GM21619 (cell line): ENCODE results near the gene USP40.
A peak's percentile ranks its signal among the peaks of the same experiment; 100 is the strongest.
"Not testable (repeated sequence)": the region's sequence is repeated elsewhere in the genome, so short reads cannot be mapped to it uniquely, and the experiment has no call there.

Source experiments
- ATAC-seq: cut with Tn5 transposase; IDR thresholded peaks from one replicate; pipeline ENCODE4 v1.9.1; 2021; ENCODE audit not compliant: unreplicated experiment

USP40 gene, protein sequence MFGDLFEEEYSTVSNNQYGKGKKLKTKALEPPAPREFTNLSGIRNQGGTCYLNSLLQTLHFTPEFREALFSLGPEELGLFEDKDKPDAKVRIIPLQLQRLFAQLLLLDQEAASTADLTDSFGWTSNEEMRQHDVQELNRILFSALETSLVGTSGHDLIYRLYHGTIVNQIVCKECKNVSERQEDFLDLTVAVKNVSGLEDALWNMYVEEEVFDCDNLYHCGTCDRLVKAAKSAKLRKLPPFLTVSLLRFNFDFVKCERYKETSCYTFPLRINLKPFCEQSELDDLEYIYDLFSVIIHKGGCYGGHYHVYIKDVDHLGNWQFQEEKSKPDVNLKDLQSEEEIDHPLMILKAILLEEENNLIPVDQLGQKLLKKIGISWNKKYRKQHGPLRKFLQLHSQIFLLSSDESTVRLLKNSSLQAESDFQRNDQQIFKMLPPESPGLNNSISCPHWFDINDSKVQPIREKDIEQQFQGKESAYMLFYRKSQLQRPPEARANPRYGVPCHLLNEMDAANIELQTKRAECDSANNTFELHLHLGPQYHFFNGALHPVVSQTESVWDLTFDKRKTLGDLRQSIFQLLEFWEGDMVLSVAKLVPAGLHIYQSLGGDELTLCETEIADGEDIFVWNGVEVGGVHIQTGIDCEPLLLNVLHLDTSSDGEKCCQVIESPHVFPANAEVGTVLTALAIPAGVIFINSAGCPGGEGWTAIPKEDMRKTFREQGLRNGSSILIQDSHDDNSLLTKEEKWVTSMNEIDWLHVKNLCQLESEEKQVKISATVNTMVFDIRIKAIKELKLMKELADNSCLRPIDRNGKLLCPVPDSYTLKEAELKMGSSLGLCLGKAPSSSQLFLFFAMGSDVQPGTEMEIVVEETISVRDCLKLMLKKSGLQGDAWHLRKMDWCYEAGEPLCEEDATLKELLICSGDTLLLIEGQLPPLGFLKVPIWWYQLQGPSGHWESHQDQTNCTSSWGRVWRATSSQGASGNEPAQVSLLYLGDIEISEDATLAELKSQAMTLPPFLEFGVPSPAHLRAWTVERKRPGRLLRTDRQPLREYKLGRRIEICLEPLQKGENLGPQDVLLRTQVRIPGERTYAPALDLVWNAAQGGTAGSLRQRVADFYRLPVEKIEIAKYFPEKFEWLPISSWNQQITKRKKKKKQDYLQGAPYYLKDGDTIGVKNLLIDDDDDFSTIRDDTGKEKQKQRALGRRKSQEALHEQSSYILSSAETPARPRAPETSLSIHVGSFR

GRCh38 chr2:233566141-233566956, at the start of gene USP40:
Gene USP40 (minus strand): TSS chr2:233566782. CDS start chr2:233565554, 1,228 bp downstream.
- ATAC-seq: peak; percentile 81

GRCh38 chr2:233611284-233611683, 44.7 kb upstream of the USP40 start:
- ATAC-seq: no peak

DNA sequence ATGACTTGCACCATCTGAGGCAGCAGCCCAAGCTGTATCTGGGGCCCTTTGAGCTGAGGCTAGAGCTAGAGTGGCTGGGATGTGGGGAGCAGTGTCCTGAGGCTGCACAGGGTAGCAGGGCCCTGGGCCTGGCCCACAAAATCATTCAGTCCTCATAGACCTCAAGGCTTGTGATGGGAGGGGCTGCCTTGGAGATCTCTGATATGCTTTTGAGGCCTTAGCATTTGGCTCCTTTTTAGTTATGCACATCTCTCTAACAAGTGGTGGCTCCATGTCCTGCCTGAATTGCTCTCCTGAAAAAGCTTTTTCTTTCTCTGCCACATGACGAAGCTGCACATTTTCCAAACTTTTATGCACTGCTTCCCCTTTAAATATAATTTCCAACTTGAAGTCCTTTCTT, 39.1 kb upstream of the USP40 start:
- ATAC-seq: no peak

- no peak for ATAC-seq
Measured at GRCh38 chr2:233604826-233605225, 38.2 kb upstream of the USP40 start.

GRCh38 chr2:233603520-233603919, 36.9 kb upstream of the USP40 start:
- no peak for ATAC-seq

DNA sequence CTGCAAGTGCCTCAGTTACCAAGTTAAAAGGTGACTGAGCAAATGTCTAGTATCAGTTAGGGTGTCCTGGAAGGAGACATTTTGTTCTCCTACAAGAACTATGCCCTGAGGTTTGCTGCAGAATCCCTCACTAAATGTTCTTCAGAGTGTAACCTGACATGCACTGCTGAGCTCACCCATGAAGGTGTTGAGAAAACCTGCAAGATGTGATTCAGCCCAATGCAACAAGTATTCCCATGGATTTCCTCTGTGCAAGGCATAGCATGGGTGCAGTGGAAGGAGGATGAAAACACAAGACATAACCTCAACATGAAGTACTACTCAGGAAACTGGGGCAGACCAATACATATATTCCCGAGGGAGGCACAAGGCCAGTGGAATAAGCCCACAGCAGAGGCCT, 35.5 kb upstream of the USP40 start:
- ATAC-seq: no peak

- ATAC-seq: no peak
Measured at GRCh38 chr2:233600386-233600785, 33.8 kb upstream of the USP40 start.

GRCh38 chr2:233598952-233599351, 32.4 kb upstream of the USP40 start:
- ATAC-seq: no peak

DNA sequence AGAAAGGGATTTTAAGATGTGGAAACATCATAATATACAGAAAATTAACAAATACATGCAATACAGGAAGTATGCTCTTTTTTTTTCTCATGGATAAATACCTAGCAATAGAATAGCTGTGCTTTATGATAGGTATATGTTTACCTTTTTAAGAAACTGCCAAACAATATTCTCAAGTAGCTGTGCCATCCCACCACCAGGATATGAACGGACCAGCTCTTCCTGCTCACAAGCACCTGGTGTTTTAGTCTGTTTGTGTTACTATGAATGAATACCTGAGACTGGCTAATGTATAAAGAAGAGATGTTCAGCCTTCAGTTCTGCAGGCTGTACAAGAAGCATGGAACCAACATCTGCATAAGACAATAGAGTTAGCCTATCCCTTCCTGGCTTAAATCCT, 30.9 kb upstream of the USP40 start:
- no peak for ATAC-seq

GRCh38 chr2:233593201-233593600, 26.6 kb upstream of the USP40 start:
- peak; percentile 62 for ATAC-seq

DNA sequence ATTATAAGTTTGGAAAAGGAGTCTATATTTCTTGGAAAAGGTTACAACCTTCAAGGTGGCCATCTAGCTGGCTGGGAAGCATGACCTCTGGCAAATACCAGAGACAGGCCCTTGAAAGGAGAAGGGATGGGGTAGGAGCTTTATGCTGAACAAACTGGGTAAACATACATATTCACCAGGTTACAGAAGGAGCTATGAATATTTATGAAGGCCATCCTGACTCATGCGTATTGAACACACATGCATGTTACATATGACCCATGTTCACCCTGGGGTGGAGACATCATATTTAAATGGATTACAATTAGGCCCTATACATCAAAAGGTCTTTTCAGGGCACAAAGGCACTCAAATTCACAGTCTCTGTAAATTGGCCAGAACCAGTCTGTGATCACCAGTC, 26.1 kb upstream of the USP40 start:
- not testable (repeated sequence) for ATAC-seq

DNA sequence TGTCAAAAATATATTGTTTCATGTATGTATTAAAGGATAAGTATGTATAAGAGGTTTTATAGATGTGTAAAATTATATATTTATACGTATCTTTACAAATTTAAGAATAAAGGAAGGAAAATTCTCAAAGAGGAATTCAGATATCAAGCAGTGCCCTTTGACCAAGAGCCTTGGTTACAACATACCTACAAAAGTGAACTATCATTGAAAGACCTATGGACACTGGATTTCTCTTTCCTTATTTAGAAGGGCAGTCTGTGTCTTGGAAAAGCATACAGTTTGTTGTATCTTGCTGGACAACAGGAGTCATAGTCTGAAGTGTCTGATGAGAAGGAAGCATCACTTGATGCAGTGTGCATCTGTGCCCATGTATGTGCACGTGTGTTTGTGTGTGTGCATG, 21.8 kb upstream of the USP40 start:
- ATAC-seq: no peak

DNA sequence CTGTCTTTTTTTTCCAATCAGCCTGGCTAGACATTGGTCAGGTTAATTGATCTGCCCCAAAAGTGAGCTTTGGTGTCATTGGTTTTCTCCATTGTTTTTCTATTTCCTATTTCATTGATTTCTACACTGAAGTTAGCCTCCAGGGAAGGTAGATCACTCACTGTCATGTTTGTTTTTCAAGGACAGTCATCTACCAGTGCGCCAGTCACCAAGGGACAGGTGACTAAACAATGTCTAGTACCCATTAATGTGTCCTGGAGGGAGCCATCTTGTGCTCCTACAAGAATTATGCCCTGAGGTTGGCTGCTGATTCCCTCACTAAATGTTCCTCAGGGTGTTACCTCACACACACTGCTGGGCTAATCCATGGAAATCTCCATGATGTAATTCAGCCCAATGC, 17.6 kb upstream of the USP40 start:
- ATAC-seq: no peak

DNA sequence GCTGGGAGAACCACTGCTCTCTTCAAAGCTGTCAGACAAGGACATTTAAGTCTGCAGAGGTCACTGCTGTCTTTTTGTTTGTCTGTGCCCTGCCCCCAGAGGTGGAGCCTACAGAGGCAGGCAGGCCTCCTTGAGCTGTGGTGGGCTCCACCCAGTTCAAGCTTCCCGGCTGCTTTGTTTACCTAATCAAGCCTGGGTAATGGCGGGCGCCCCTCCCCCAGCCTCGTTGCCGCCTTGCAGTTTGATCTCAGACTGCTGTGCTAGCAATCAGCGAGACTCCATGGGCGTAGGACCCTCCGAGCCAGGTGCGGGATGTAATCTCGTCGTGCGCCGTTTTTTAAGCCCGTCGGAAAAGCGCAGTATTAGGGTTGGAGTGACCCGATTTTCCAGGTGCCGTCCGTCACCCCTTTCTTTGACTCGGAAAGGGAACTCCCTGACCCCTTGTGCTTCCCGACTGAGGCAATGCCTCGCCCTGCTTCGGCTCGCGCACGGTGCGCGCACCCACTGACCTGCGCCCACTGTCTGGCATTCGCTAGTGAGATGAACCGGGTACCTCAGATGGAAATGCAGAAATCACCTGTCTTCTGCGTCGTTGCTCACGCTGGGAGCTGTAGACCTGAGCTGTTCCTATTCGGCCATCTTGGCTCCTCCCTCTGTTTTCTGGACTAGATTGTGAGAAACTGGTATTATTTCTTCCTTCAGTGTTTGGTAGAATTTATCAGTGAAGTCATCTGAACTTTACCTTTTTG, 16.8 kb upstream of the USP40 start:
- ATAC-seq: not testable (repeated sequence)

- ATAC-seq: not testable (repeated sequence)
Measured at GRCh38 chr2:233577341-233577740, 10.8 kb upstream of the USP40 start.

DNA sequence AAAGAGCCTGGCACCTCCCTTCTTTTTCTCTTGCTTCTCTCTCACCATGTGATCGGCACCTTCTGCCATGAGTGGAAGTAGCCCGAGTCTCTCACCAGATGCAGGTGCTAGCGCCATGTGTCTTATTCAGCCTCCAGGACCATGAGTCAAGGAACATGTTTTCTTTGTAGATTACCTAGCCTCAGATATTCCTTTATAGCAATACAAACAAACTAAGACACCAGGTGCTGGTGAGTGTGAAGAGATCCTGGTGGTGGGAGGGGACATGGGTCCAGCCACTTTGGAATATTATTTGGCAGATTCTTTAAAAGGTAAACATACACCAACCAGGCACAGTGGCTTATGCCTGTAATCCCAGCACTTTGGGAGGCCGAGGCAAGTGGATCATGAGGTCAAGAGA, 5.9 kb upstream of the USP40 start:
- ATAC-seq: no peak

GRCh38 chr2:233571462-233571861, 4.9 kb upstream of the USP40 start:
- ATAC-seq: no peak

GRCh38 chr2:233571001-233571400, 4.4 kb upstream of the USP40 start:
- no peak for ATAC-seq

DNA sequence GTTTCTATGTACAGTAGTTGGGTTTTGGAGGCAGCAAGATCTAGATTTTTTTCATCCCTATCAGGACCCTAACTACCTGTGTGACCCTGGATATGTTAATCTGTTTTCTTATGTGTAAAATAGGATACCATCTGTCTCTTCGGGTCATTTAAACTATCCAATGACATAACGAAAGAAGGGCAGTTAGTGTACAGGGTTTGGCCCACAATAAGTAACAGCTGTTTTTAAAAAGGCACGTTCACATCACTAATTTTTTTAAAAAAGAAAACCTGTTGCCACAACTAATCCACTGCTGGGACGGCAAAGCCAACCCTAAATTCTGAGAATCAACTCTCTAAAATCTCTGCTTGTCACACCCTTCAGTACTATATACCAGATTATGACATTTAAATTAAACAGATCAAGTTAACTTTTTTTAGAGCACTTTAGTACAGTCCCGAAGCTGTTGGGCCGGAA, 869 bp downstream of the USP40 start:
- ATAC-seq: no peak
